ENCODE measurements around the gene ARHGEF10L. TPM values are rescaled to one million over a fixed set of nuclear protein-coding genes. Genes with fewer than 3 reads are reported as not detected.

The ARHGEF10L gene
- total RNA-seq, 1 donor from 2014 or later: 33.1 TPM

- no peaks in the 10 kb centered on the region for H3K9me3 Mint-ChIP-seq
- no peak for TF ChIP-seq CTCF (IDR thresholded peaks at IDR 0.05; ENCODE audit: unreplicated experiment)
- no peaks in the 10 kb centered on the region for H3K27me3 Mint-ChIP-seq (ENCODE audit: low read depth)
- no peaks in the 10 kb centered on the region for H3K36me3 Mint-ChIP-seq
- H3K4me1 Mint-ChIP-seq: peaks cover 3% of the 10 kb centered on the region
- no peak overlapping the region for H3K4me3 Mint-ChIP-seq
- DNase-seq (ENCODE audit: low spot score in 2 of 2, unreplicated experiment in 2 of 2): no peak
- H3K27ac Mint-ChIP-seq: no peak overlapping the region
These were observed 21.7 kb downstream of the ARHGEF10L start for GRCh38 chr1:17561247-17561548.

GRCh38 chr1:17561561-17561985 is 22.1 kb downstream of the ARHGEF10L start:
- Mint-ChIP-seq H3K4me1 (peaks cover 3% of the 10 kb centered on the region), H3K27me3 (ENCODE audit: low read depth) (no peaks in the 10 kb centered on the region), H3K9me3 (no peaks in the 10 kb centered on the region), H3K4me3 (no peak overlapping the region), H3K27ac (no peak overlapping the region), H3K36me3 (no peaks in the 10 kb centered on the region)
- DNase-seq (ENCODE audit: low spot score in 2 of 2, unreplicated experiment in 2 of 2): no peak
- TF ChIP-seq CTCF (IDR thresholded peaks at IDR 0.05; ENCODE audit: unreplicated experiment): no peak

GRCh38 chr1:17562375-17562774 is 22.9 kb downstream of the ARHGEF10L start:
- no peak for DNase-seq (ENCODE audit: low spot score in 2 of 2, unreplicated experiment in 2 of 2)
- Mint-ChIP-seq H3K9me3 (no peaks in the 10 kb centered on the region), H3K4me3 (no peak overlapping the region), H3K36me3 (no peaks in the 10 kb centered on the region), H3K4me1 (peaks cover 3% of the 10 kb centered on the region), H3K27me3 (ENCODE audit: low read depth) (no peaks in the 10 kb centered on the region), H3K27ac (no peak overlapping the region)
- no peak for TF ChIP-seq CTCF (IDR thresholded peaks at IDR 0.05; ENCODE audit: unreplicated experiment)

GRCh38 chr1:17563494-17564281 is 24.2 kb downstream of the ARHGEF10L start:
- Mint-ChIP-seq H3K27me3 (ENCODE audit: low read depth) (no peaks in the 10 kb centered on the region), H3K36me3 (no peaks in the 10 kb centered on the region), H3K4me1 (peaks cover 5% of the 10 kb centered on the region), H3K9me3 (no peaks in the 10 kb centered on the region), H3K4me3 (no peak overlapping the region), H3K27ac (no peak overlapping the region)
- DNase-seq (ENCODE audit: low spot score in 2 of 2, unreplicated experiment in 2 of 2): no peak
- TF ChIP-seq CTCF (IDR thresholded peaks at IDR 0.05; ENCODE audit: unreplicated experiment): no peak

- Mint-ChIP-seq H3K27ac (no peak overlapping the region), H3K27me3 (ENCODE audit: low read depth) (no peaks in the 10 kb centered on the region), H3K36me3 (no peaks in the 10 kb centered on the region), H3K4me1 (peaks cover 16% of the 10 kb centered on the region), H3K9me3 (no peaks in the 10 kb centered on the region), H3K4me3 (no peak overlapping the region)
- DNase-seq (ENCODE audit: low spot score in 2 of 2, unreplicated experiment in 2 of 2): no peak
- no peak for TF ChIP-seq CTCF (IDR thresholded peaks at IDR 0.05; ENCODE audit: unreplicated experiment)
These were observed 25.2 kb downstream of the ARHGEF10L start for GRCh38 chr1:17564458-17565393.
